GM18507 (cell line): ENCODE results near the gene SYCE1L.
"Not testable (repeated sequence)": the region's sequence is repeated elsewhere in the genome, so short reads cannot be mapped to it uniquely, and the experiment has no call there.

Experiments
- DNase-seq: peaks from one replicate; pipeline ENCODE4 v3.0.0; 2011; ENCODE audit warnings: low read depth; ENCODE audit not compliant: insufficient read length; ENCODE audit errors: extremely low spot score
- FAIRE-seq: peaks from 2 replicates; lab custom pipeline; 2011; peaks lifted over from hg19 to GRCh38; lab: Jason Lieb, UNC

The SYCE1L gene

GRCh38 chr16:77199211-77199610 lies at the start of gene SYCE1L:
Gene SYCE1L, plus strand, starts transcription at chr16:77199408. Its CDS starts 44 bp downstream, at chr16:77199452.
- no peak for FAIRE-seq

DNA sequence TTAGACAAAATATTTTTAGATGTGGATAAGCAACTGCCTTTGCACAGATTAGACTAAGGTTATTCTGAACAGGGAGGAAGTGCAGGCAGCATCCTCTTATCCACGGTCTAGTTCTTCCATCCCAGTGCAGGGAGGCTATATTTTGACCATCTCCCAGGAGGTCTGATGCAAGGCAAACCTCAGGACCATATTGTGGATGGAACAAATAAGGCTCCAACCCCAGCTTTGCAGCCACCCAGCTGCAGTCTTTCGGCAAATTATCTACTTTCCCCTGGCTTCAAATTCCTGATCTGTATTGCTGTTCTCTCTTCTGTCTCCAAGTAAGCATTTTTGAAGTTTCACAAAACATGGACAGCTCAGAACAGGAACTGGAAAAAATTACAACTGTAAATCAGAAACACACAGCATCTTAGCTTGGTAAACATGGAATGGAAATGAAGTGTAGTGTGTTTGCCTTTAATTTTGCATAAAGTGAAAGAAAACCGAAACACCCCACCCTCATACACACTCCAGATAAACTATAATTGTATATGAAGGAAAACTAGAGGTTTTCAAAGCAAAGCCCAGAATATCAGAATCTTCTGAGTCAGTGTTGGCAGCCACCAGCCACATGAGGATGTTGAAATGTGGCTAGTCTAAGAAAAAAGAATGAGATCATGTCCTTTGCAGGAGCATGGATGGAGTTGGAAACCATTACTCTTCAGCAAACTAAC lies 41.7 kb upstream of the SYCE1L start:
- FAIRE-seq (no peak), DNase-seq (no peak)

More at GRCh38 chr16:77199211-77199610, at the start of gene SYCE1L:
- no peak for DNase-seq

- FAIRE-seq (no peak), DNase-seq (no peak)
These were observed 40.9 kb upstream of the SYCE1L start for GRCh38 chr16:77158293-77158692.

DNA sequence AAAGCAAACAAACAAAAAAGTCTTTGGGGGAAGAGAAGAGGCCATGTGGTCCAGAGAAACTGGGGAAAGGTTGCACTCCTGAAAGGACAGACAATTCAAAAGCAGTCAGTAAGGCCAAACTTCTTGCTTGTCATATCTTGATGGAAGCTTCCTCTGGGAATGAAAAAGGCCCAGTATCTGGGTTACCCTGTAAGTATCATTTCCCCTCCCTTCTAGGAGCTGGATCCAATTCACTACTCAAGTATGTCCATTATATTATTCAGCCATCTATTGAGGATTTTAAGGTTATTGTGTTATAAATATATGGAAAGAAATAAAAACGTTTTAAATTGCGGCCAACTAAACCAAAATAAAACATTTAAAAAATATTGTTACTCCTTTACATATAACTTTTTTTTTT lies 34.2 kb upstream of the SYCE1L start:
- DNase-seq (no peak), FAIRE-seq (no peak)

DNA sequence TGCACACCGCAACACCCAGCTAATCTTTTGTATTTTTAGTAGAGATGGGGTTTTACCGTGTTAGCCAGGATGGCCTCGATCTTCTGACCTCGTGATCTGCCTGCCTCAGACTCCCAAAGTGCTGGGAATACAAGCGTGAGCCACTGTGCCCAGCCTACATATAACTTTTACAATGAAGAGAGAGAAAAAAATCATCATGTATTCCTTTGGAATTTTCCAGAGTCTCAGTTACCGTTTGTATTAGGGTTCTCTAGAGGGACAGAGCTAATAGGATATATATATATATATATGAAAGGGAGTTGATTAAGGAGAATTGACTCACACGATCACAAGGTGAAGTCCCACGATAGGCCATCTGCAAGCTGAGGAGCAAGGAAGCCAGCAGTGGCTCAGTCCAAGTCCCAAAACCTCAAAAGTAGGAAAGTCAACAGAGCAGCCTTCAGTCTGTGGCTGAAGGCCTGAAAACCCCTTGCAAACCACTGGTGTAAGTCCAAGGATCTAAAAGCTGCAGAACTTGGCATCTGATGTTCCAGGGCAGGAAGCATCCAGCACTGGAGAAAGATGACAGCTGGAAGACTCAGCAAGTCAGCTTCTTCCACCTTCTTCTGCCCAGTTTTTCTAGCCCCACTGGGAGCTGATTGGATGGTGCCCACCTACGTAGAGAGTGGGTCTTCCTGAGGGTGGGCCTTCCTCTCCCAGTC lies 33.5 kb upstream of the SYCE1L start:
- FAIRE-seq, result not testable (repeated sequence)

GRCh38 chr16:77166726-77167125 lies 32.5 kb upstream of the SYCE1L start:
- no peak for FAIRE-seq

More for the DNA sequence above, 33.5 kb upstream of the SYCE1L start:
- DNase-seq, result not testable (repeated sequence)

GRCh38 chr16:77168901-77169300 lies 30.3 kb upstream of the SYCE1L start:
- no peak for FAIRE-seq
- DNase-seq, result no peak

More at GRCh38 chr16:77166726-77167125, 32.5 kb upstream of the SYCE1L start:
- DNase-seq, result no peak

- FAIRE-seq, result peak; percentile 35
- DNase-seq, result no peak
These were observed 29.5 kb upstream of the SYCE1L start for GRCh38 chr16:77169650-77170236.

GRCh38 chr16:77170805-77171204 lies 28.4 kb upstream of the SYCE1L start:
- FAIRE-seq (no peak), DNase-seq (no peak)

DNA sequence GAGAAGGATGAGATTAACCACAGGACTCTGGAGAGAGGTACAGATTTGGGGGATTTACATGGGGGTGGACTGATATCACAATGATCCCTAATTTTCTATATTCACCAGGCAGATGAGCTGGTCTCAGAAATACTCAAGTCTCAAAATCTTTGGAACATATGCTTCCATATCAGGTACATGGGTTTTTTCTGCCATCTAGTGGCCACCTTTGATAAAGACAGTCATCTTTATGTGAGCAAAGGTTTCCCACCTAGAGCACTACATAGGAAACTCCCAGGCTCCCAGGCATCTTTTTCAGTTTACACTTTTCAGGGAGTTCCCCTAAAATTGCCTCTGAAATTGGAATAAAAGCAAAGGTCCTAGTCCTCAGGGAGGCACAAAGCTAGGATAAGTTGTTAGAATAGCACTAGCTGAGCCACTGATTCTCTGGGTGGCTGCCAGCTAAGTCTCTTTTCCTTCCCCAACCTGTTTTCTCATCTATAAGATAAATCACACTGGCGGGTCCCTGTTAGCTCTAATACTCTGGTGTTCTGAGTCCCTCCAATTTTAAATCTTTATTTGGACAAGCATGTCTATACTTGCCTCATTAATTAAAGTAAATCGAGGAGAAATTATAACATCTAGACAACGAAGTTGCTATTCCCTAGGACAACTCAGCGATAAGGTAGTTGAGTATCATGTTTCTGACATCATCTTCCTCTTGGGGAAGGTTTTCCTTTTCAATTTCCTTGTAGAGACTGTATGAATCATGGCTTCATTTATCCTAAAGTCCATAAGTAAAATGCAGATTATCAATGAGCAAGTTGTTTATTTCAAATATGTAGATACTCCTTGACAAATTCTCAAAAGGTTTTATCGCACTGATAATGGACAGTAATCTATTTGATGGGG lies 27.2 kb upstream of the SYCE1L start:
- peak; percentile 81 for FAIRE-seq
- no peak for DNase-seq

DNA sequence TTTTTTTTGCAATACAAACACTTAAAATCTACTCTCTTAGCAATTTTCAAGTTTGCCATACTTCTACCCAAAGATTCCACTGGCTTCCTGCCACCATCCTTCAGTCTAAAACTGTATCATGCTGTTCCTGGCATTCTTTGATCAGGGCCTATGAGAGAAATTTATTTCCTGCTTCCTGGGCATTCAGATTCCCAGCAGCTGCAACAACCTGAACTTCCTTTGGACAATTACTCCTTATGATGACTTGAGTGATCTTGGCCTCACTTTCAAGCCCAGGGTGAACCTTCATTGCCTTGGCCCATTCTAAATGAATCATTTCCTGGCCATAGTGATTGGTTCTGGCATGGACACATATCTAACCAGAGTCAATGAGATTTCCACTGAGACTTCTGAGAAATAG lies 26.3 kb upstream of the SYCE1L start:
- DNase-seq (no peak), FAIRE-seq (no peak)

- FAIRE-seq (no peak), DNase-seq (no peak)
These were observed 16.1 kb upstream of the SYCE1L start for GRCh38 chr16:77183137-77183536.

DNA sequence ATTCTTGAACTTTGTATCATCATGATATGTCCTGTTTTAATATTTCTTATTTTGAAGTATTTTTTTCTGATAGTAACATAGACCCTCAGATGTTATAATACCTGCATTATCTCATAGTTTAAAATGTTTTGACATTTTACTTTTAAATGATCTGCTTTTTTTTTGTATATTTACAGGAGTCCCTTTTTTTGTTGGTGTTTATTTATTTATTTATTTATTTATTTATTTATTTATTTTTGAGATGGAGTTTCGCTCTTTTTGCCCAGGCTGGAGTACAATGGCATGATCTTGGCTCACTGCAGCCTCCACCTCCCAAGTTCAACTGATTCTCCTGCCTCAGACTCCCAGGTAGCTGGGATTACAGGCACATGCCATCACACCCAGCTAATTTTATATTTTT lies 12.9 kb upstream of the SYCE1L start:
- not testable (repeated sequence) for FAIRE-seq, DNase-seq

DNA sequence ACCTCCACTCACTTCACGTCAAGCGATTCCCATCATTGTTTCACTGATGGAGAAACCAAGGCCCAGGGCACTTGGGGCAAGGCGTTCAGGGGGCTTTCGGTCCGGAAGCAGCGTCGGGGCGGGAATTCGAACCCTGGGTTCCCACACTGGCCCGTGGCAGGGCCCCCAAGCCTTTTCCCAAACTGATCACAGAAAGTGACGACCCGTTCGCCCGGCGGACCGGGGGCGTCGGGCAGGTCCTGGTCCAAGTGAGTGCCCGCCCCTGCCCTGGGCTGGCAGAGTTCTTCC lies 9.1 kb upstream of the SYCE1L start:
- FAIRE-seq, result no peak

DNA sequence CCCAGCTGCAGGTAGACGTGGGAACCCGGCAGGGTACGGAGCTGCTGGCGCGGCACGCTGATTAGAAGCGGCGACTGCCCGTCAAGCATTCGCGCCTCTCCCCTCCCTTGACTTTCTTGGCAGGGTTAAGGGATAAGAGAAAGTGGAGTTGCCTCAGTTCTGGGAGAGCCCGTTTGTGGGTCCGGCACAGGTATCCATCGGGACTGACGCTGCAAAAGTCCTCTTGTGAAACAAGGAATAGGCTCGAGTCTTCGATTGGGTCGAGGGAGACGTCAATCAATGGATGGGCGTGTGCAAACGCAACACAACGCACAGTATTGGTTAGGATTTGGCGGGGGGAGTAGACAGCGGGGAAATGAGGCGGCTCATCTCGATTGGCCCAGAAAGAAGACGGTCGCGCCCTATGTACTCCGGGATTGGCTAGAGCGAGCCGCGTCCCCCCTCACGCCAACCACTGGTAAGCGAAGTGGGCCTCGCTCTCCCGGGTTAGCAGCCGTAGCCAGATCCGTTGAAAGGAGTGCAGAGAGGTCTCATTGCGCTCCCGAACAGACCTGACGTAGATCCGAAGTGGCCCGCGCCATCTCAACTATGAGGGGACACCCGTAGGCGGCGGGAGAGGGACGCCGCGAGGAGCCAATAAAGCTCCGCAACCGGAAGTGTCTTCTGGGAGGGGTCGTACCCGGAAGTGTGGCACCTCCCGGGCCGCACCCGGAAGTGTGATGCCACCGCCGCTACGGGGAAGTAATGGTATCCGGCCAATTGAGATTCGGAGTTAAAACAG lies 8.5 kb upstream of the SYCE1L start, which contains the start of gene MON1B:
Gene MON1B, plus strand, starts transcription at position 713 of the 781 bp plus-strand sequence. CDS start 296 bp downstream, outside the sequence.
- peak; percentile 91 for DNase-seq
- peak; percentile 99 for FAIRE-seq

More for the DNA sequence above, 9.1 kb upstream of the SYCE1L start:
- no peak for DNase-seq

DNA sequence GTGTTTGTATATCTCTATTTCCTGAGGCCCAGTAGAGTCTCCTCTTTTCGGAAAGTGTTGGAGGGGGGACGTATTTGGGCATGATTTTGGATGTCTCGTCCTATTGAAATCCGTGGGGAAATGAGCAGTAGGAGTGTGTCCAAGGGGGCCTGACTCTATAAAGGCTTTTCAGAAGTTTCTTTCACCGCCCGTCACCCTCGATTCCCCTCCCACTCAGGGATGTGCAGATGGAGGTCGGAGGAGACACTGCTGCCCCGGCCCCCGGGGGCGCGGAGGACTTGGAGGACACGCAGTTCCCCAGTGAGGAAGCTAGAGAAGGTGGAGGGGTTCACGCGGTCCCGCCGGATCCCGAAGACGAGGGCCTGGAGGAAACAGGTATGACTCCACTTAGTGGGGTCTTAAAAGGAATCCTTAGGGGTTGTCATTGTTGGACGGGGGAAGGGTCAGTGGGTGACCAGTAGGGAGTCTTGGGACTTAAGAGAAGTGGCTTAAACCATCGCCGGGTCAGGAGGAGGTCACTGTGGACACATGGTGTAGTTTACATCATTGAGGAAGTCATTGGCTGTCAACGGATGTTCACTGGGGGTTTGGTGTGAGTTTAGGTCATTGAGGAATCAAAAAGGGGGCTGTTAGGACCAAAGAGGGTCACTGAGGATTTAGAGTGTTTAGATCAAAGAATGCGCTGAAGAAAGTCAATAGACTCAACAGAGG lies 7.8 kb upstream of the SYCE1L start:
- peak; percentile 83 for FAIRE-seq
- DNase-seq, result no peak

GRCh38 chr16:77193377-77193776 lies 5.8 kb upstream of the SYCE1L start:
- no peak for FAIRE-seq
- DNase-seq, result no peak
